Esophagus squamous epithelium (tissue), 4 donors: ENCODE results near the gene COMT.

Experiments used
- POLR2A ChIP-seq, 4 donors: fragments of 450-650 bp; IDR thresholded peaks; one replicate each; pipeline ENCODE4 v1.6.1; 2017; ENCODE audit warnings: antibody characterized with exemption in 4 of 4, mild to moderate bottlenecking in 4 of 4, moderate library complexity in 3 of 4
- TF ChIP-seq, protein P1 (sequence below), 6 experiments: fragments of 450-650 bp in 4 of 6; fragments of 200-600 bp in 2 of 6; sonication (generic) in 2 of 6; IDR thresholded peaks; one replicate each; pipeline ENCODE4 v1.5.1; 2016 to 2019; ENCODE audit warnings: antibody characterized with exemption in 6 of 6, mild to moderate bottlenecking in 4 of 6, moderate library complexity in 4 of 6

GRCh38 chr22:19904935-19905334 lies 36.6 kb upstream of the COMT start:
- no peak for TF ChIP-seq POLR2A (IDR thresholded peaks at IDR 0.05)
- TF ChIP-seq, protein P1, sequence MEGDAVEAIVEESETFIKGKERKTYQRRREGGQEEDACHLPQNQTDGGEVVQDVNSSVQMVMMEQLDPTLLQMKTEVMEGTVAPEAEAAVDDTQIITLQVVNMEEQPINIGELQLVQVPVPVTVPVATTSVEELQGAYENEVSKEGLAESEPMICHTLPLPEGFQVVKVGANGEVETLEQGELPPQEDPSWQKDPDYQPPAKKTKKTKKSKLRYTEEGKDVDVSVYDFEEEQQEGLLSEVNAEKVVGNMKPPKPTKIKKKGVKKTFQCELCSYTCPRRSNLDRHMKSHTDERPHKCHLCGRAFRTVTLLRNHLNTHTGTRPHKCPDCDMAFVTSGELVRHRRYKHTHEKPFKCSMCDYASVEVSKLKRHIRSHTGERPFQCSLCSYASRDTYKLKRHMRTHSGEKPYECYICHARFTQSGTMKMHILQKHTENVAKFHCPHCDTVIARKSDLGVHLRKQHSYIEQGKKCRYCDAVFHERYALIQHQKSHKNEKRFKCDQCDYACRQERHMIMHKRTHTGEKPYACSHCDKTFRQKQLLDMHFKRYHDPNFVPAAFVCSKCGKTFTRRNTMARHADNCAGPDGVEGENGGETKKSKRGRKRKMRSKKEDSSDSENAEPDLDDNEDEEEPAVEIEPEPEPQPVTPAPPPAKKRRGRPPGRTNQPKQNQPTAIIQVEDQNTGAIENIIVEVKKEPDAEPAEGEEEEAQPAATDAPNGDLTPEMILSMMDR (IDR thresholded peaks at IDR 0.05) = no peak
